SKM-1 (cell line): Measurements from ENCODE around the gene PCDHGB2.
"Not testable (repeated sequence)": the region's sequence is repeated elsewhere in the genome, so short reads cannot be mapped to it uniquely, and the experiment has no call there.

Experiments
- DNase-seq: peaks from one replicate; lab custom pipeline; 2025; ENCODE audit not compliant: unreplicated experiment; lab: John Stamatoyannopoulos, UW

Gene PCDHGB2

DNA sequence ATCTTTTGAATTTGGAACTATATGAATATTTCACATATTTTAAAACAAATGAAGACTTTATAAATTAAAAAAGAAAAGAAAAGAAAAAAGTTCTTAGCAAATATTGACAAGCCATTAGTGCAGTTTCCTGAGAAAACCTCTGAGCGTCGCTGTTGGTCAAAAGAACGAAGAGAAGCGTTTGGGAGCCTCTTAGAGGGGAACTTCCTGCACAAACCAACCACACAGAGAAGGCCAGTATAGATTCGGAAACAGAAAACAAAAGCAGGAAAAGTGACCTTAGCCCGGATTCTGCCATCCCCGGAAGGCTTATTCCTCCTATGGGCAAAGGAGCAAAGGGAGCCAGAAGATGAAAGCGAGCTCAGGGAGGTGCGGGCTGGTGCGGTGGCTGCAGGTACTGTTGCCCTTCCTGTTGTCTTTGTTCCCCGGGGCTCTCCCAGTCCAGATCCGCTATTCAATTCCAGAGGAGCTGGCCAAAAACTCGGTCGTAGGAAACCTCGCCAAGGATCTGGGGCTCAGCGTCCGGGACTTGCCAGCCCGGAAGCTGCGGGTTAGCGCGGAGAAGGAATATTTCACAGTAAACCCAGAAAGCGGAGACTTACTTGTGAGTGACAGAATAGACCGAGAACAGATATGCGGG lies at the start of gene PCDHGB2:
Gene PCDHGB2 (plus strand): TSS at position 205 of the 637 bp plus-strand sequence. CDS start 142 bp downstream, at position 347.
- no peak for DNase-seq

DNA sequence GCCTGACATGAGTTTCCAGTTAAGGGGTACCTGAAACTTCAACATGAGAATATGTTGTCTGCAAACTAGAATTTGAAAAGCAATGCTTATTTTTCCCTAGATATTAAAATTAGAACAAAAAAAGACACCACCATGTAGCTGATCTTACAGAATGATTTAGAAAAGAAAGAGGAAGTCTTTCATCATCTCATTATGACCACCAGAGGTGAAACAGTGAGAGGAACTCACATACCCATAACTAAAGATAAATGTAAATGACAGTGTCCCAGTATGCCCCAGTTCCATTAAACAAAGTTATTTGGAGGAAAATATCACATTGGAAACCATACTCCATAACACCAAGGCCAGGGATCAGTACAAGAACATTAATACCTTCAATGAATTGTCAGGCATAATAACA lies 46.1 kb upstream of the PCDHGB2 start:
- no peak for DNase-seq

DNA sequence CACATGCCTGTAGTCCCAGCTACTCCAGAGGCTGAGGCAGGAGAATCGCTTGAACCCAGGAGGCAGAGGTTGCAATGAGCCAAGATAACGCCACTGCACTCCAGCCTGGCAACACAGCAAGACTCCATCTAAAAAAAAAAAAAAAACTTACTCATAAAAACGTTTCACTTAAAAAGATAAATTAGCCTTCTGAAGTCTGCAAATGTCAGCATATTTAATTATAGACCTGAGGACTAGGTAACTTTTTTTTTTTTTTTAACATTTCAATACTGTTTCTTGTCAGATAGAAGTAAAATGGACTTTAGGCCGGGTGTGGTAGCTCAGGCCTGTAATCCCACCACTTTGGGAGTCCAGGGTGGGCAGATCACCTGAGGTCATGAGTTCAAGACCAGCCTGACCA lies 42.8 kb upstream of the PCDHGB2 start:
- not testable (repeated sequence) for DNase-seq

DNA sequence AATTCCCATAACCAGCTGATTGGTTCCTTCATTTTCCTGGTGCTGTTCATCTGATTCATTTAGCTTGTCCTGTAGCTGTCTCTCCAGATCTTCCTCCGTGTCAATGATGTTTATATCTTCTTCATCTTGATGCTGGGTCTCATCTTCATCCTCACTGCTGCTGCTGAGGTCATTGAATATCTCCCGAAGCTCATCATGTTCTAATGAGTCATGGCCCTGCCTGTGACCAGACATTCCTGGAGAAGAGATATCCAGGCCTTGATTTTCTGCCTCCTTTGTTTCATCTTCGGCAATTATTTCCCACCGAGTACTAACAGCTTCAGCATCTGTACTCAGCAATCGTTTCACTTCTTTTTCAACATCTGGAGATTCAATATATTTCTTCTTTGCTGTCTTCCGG lies 40.6 kb upstream of the PCDHGB2 start:
- DNase-seq, result no peak

DNA sequence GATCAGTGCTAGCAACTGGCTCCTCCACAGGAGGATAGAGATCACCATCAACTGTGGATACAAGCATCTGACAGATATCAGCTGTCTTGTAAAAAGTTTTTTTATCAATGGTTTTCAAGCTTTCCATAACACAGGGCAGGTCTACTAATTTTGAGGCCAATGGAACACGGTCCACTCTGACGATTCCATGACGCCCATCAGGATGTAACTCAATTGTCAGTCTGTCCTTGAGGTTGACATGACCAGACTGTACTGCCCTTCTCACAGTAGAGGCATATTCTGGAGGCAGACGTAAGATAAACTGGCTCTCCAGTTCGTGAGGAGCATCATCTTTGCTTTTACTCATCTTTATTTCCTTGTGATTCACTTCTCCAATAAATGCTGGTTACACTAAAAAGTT lies 40.1 kb upstream of the PCDHGB2 start:
- no peak for DNase-seq

DNA sequence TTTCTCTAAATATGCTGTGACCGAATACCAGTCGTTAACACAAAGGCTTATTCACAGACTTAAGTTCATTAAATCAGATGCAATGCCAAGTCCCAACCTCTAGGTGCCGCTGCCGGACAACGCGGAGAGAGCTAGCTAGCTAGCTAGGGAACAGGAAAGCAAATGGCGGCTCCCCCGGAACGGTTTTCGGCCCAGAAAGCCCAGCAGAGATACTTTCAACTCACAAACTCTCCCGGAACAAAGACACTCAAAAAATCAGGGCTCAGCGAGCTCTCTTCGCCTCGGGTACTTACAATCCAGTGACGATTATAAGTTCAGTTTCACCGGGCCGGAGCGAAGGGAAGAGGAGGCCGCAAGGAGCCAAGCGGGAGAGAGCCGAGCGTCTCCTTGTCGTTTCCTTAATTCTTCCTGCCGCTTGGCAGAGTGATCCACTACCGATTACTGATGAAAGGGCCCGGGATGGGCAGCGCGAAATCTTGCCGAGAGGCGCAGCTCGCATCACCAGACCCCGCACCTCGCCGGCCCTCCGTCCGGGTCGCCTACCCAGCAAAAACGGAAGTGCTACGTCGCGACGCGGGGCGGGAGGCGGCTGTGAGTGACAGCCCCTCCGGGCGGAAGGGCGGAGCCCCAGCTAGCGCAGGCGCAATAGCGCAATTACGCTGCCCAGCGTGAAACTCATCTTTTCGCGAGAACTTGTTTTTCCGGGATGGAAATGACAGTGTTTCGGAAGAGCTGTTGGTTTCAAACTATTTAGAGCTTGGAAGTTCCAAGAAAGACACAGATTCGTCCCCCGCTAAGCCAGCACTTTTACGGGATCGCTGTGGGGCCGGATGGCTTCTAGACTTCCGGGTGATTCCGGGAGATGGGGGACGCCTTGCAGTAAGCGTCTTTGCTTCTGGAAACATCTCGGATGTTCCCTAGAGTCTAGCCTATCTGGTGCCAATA lies 39.3 kb upstream of the PCDHGB2 start, which contains the start of gene TAF7:
Gene TAF7 (minus strand): TSS at position 560 of the 945 bp plus-strand sequence. CDS start 740 bp downstream, outside the sequence.
- DNase-seq, result peak; percentile 62

DNA sequence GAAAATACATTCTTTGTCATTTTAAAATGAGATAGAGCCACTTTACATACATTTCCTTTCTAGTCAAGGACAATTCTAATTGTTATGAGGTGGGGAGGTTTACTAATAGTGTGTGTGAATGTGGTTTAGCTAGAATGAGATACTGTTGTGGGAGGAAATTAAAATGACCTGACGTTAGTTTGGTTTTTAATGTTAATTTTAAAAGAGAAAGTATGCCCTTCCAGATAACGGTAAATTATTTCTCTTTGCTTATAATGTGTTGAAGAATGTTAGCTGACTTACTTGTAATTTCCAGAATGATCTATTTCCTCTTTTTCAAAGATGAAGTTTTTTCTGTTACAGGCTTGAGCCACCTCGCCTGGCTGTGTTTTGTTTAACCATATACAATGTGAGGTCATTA lies 37.5 kb upstream of the PCDHGB2 start:
- DNase-seq, result no peak

DNA sequence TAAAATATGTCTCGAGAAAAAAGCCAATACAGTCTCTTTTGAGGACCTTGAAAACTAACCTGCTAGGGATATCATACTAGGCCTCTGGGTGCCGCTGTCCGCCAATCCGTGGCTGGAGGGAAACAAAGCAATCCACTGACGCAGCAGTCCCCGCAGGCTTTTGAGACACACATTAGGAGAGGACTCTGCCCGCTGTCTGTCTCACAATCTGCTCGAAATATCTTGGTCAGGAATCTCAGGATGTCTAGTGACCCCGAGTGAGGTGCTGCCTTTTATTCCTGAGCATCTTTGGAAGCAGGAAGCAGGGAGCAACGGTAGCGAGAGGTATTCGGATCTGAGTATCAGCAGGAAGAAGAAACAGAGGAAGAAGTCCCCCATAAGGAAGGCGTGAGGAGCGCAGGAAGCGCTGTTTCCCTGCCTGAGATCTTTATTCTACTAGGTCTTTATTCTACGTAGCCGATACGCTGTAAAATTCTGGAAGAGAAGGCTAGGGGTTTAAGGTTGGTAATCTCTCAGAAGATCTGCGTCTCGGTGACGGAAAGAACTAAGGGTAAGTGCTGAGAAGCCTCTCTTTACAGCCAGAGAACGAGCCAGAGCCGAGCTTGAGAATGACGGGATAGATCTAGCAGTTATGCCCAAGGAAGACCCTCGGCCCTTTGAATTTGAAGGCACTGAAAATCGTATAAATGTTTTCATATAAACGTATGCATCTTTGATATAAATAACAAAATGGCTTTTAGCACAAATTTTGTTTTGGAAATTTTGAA lies 33.5 kb upstream of the PCDHGB2 start:
- DNase-seq, result no peak

DNA sequence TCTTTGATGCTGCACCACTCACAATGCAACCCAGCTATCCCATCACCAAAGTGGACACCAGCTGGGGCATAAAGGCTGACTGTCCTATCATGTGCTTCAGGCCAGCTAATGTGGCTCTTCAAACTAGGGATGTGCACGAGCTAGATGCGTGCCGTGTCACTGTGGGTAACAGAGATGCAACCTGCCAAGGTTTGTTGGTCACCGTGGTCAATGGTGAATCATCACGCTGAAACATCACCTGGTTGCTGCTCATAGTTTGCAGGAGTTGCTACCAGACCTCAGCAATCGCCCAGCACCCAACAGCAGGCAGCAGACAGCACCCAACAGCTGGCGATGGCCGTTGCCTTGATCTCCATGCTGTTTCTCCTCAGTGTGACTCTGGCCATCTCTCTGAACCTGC lies 31.6 kb upstream of the PCDHGB2 start:
- no peak for DNase-seq

DNA sequence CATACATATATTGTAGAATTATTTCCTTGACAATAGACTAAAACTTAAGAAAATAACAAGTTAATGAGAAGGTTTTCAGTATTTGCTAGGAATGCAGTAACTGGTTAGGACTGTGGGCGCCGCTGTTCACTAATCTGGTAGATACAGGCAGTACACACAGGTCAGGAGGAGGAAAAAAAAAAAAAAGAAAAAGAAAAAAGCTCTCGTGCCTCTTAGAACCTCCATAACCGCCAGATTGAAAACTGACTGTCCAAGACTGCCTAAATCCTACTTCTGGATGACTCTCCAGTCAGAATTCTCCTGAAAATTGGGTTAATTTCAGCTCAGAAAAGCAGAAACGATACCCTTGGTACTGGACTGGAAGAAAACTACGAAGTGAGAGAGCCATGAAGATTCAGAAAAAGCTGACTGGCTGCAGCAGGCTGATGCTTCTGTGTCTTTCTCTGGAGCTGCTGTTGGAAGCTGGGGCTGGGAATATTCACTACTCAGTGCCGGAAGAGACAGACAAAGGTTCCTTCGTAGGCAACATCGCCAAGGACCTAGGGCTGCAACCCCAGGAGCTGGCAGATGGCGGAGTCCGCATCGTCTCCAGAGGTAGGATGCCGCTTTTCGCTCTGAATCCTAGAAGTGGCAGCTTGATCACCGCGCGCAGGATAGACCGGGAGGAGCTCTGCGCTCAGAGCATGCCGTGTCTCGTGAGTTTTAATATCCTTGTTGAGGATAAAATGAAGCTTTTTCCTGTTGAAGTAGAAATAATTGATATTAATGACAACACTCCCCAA lies 29.3 kb upstream of the PCDHGB2 start, which contains the start of gene PCDHGA1:
Gene PCDHGA1 (plus strand): TSS at position 216 of the 782 bp plus-strand sequence.
- no peak for DNase-seq

DNA sequence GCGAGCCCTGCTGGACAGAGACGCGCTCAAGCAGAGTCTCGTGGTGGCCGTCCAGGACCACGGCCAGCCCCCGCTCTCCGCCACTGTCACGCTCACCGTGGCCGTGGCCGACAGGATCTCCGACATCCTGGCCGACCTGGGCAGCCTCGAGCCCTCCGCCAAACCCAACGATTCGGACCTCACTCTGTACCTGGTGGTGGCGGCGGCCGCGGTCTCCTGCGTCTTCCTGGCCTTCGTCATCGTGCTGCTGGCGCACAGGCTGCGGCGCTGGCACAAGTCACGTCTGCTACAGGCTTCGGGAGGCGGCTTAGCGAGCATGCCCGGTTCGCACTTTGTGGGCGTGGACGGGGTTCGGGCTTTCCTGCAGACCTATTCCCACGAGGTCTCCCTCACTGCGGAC lies 27.2 kb upstream of the PCDHGB2 start:
- DNase-seq, result not testable (repeated sequence)

DNA sequence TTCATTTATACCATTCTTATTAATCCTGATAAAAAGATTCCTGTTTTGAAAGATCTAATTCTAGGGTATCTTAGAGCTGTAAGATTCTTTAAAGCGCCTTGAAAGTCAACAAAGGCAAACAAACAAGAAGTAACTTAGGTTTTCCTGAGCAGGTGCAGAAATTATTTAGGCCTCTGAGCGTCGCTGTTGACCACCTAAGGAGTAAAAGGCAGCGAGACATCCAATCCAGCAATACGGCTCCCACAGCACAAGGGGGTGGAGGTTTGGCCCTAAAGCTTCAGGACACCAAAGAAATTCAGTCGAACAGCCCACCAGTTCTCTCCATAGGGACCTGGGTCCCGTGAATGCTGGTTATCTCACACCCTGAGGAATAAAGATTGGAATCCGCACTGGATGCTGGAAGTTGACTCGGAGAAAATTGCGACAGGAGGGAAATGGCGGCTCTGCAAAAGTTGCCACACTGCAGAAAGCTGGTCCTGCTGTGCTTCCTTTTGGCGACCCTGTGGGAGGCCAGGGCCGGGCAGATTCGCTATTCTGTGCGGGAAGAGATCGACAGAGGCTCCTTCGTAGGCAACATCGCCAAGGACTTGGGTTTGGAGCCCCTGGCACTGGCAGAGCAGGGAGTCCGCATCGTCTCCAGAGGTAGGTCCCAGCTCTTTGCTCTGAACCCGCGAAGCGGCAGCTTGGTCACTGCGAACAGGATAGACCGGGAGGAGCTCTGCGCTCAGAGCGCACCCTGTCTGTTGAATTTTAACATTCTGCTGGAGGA lies 21.1 kb upstream of the PCDHGB2 start, which contains the start of gene PCDHGA2:
Gene PCDHGA2 (plus strand): TSS at position 223 of the 769 bp plus-strand sequence.
- DNase-seq, result no peak

DNA sequence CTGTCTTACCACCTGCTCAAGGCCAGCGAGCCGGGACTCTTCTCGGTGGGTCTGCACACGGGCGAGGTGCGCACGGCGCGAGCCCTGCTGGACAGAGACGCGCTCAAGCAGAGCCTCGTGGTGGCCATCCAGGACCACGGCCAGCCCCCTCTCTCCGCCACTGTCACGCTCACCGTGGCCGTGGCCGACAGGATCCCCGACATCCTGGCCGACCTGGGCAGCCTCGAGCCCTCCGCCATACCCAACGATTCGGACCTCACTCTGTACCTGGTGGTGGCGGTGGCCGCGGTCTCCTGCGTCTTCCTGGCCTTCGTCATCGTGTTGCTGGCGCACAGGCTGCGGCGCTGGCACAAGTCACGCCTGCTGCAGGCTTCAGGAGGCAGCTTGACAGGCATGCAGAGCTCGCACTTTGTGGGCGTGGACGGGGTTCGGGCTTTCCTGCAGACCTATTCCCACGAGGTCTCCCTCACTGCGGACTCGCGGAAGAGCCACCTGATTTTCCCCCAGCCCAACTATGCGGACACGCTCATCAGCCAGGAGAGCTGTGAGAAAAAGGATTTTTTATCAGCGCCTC lies 18.9 kb upstream of the PCDHGB2 start:
- DNase-seq, result not testable (repeated sequence)

DNA sequence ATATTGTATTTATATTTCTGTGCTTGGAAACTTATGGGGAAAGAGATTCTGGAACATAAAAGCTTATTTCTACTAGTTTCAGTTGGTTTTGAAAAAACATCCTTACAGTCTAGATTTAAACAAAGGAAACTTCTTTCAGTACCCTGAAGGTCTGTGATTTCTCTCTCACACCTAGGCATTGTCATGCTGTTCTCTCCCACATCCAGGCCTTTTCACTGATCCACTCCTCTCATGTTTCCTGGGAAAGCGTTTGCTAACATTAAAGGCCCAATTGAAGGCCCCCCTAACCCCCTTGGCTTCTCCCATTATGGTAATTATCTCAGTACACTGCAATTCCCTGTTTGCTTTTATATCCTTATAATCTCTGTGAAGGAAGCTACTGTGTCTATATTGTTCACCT lies 17.0 kb upstream of the PCDHGB2 start:
- no peak for DNase-seq

DNA sequence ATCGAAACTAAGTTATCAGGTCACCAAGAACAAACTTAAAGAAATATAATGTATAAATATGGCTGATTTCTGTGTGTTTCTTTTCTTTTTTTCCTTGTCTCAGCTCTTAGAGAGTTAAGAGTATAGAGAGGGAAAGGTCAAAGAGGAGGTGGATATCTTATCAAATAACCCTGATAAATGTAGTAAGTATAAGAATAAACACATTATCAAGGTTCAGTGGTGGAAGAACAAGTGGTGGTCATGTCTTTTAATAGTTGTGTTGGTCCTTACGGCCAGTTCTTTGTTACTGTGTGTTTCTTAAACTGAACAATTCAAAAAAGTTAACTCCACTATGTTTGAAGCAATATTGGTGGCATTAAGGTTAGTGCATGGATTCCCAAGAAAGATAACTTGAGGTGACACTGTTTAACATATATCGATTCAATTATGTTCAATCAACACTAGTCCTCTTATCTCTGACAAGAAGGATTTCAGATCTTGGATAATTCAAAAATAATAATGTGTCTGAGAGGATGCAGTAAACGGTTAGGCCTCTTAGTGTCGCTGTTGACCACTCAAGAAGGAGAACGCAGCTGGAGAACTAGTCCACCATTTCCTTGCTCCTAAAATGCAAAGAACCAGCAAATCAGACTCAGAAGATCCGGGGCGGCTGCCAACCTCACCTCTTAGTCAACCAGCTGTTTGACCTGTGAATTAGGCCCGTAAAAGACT lies 16.4 kb upstream of the PCDHGB2 start, which contains the start of gene PCDHGA3:
Gene PCDHGA3 (plus strand): TSS at position 588 of the 711 bp plus-strand sequence. CDS start 205 bp downstream, outside the sequence.
- no peak for DNase-seq

DNA sequence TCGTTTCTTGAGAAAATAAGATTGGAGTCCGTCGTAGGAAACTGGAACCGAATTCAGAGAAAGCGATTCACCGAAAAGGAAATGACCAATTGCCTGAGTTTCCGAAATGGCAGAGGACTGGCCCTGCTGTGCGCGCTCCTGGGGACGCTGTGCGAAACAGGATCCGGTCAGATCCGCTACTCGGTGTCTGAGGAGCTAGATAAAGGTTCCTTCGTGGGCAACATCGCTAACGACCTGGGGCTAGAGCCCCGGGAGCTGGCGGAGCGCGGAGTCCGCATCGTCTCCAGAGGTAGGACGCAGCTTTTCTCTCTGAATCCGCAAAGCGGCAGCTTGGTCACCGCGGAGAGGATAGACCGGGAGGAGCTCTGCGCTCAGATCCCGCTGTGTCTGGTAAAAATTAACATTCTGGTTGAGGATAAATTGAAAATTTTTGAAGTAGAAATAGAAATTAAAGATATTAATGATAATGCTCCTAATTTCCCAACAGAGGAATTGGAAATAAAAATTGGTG lies 15.8 kb upstream of the PCDHGB2 start:
- no peak for DNase-seq

DNA sequence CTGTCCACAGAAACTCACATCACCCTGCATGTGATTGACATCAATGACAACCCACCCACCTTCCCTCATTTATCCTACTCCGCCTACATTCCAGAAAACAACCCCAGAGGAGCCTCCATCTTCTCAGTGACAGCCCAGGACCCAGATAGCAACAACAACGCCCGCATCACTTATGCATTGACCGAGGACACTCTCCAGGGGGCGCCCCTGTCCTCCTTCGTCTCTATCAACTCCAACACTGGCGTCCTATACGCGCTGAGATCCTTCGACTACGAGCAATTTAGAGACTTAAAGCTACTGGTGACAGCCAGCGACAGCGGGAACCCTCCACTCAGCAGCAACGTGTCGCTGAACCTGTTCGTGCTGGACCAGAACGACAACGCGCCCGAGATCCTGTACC lies 14.5 kb upstream of the PCDHGB2 start:
- DNase-seq, result no peak

DNA sequence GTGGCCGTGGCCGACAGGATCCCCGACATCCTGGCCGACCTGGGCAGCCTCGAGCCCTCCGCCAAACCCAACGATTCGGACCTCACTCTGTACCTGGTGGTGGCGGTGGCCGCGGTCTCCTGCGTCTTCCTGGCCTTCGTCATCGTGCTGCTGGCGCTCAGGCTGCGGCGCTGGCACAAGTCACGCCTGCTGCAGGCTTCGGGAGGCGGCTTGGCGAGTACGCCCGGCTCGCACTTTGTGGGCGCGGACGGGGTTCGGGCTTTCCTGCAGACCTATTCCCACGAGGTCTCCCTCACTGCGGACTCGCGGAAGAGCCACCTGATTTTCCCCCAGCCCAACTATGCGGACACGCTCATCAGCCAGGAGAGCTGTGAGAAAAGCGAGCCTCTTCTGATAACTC lies 13.8 kb upstream of the PCDHGB2 start:
- not testable (repeated sequence) for DNase-seq
